Calu3 (cell line): ENCODE results near the gene WDR90. TPM values are rescaled to one million over a fixed set of nuclear protein-coding genes. Genes with fewer than 3 reads are reported as not detected.

Source experiments
- BruUV-seq: library from RNA; stranded (reverse); fragments of 400-500 nt; replicated peaks from 2 replicates; lab custom pipeline; 2021; lab: Mats Ljungman, UMichigan
- CTCF ChIA-PET: fragments of 300-600 bp; sonication (Branson Sonifier 250); formaldehyde crosslinking; loops from one replicate; lab custom pipeline; 2022; ENCODE audit warnings: antibody characterized with exemption; lab: Charles Lee
- DNase-seq: peaks from one replicate; pipeline ENCODE4 v3.0.0; 2022
- H3K27ac Mint-ChIP-seq: one replicate; pipeline ENCODE4 v1.8.0; 2022; ENCODE audit warnings: mixed read lengths; ENCODE audit not compliant: unreplicated experiment
- H3K27me3 Mint-ChIP-seq: one replicate; pipeline ENCODE4 v1.8.0; 2022; ENCODE audit warnings: mixed read lengths; ENCODE audit not compliant: unreplicated experiment
- H3K36me3 Mint-ChIP-seq: one replicate; pipeline ENCODE4 v1.8.0; 2022; ENCODE audit warnings: mild to moderate bottlenecking, moderate library complexity, mixed read lengths; ENCODE audit not compliant: insufficient read depth, unreplicated experiment
- H3K4me1 Mint-ChIP-seq: one replicate; pipeline ENCODE4 v1.8.0; 2022; ENCODE audit warnings: mild to moderate bottlenecking, low read depth, mixed read lengths; ENCODE audit not compliant: unreplicated experiment
- H3K4me3 Mint-ChIP-seq: one replicate; pipeline ENCODE4 v1.8.0; 2022; ENCODE audit warnings: mild to moderate bottlenecking, low read depth, moderate library complexity, mixed read lengths; ENCODE audit not compliant: unreplicated experiment
- H3K9me3 Mint-ChIP-seq: one replicate; pipeline ENCODE4 v1.8.0; 2022; ENCODE audit warnings: low read depth, mixed read lengths; ENCODE audit not compliant: unreplicated experiment
- intact Hi-C: fragments of 100-400 bp; cut with micrococcal nuclease; formaldehyde crosslinking; loops from one replicate; pipeline ENCODE4 v1.10.0; 2022; ENCODE audit not compliant: unreplicated experiment
- total RNA-seq: library from RNA; stranded (reverse); gene quantifications from 2 replicates; pipeline ENCODE4 v1.2.3, GENCODE V29; 2022
- TF ChIP-seq, protein P1 (sequence below): fragments of 200-600 bp; IDR thresholded peaks from one replicate; pipeline ENCODE4 v1.8.0; 2022; ENCODE audit warnings: antibody characterized with exemption; ENCODE audit not compliant: unreplicated experiment

Gene WDR90
- total RNA-seq, 1 experiment from 2014 or later, result 142 TPM

- Mint-ChIP-seq H3K4me1 (peaks cover 9% of the 10 kb centered on the region), H3K9me3 (no peaks in the 10 kb centered on the region), H3K27me3 (peaks cover 87% of the 10 kb centered on the region), H3K4me3 (peak overlapping the region; percentile 59), H3K27ac (no peak overlapping the region), H3K36me3 (peaks cover 30% of the 10 kb centered on the region)
- no TSS peak for BruUV-seq
- no peak for DNase-seq
- CTCF ChIA-PET, result interaction anchor here (0.5 to 1.8 kb wide), 3 partner anchors 12 to 1154 kb away, joined by 3 to 4 read pairs (median 4); no protein-coding TSS in a partner anchor
- intact Hi-C loops, result no loop called here
- TF ChIP-seq, protein P1, sequence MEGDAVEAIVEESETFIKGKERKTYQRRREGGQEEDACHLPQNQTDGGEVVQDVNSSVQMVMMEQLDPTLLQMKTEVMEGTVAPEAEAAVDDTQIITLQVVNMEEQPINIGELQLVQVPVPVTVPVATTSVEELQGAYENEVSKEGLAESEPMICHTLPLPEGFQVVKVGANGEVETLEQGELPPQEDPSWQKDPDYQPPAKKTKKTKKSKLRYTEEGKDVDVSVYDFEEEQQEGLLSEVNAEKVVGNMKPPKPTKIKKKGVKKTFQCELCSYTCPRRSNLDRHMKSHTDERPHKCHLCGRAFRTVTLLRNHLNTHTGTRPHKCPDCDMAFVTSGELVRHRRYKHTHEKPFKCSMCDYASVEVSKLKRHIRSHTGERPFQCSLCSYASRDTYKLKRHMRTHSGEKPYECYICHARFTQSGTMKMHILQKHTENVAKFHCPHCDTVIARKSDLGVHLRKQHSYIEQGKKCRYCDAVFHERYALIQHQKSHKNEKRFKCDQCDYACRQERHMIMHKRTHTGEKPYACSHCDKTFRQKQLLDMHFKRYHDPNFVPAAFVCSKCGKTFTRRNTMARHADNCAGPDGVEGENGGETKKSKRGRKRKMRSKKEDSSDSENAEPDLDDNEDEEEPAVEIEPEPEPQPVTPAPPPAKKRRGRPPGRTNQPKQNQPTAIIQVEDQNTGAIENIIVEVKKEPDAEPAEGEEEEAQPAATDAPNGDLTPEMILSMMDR, result no peak
Observed at GRCh38 chr16:694863-695354, 45.7 kb downstream of the WDR90 start.

DNA sequence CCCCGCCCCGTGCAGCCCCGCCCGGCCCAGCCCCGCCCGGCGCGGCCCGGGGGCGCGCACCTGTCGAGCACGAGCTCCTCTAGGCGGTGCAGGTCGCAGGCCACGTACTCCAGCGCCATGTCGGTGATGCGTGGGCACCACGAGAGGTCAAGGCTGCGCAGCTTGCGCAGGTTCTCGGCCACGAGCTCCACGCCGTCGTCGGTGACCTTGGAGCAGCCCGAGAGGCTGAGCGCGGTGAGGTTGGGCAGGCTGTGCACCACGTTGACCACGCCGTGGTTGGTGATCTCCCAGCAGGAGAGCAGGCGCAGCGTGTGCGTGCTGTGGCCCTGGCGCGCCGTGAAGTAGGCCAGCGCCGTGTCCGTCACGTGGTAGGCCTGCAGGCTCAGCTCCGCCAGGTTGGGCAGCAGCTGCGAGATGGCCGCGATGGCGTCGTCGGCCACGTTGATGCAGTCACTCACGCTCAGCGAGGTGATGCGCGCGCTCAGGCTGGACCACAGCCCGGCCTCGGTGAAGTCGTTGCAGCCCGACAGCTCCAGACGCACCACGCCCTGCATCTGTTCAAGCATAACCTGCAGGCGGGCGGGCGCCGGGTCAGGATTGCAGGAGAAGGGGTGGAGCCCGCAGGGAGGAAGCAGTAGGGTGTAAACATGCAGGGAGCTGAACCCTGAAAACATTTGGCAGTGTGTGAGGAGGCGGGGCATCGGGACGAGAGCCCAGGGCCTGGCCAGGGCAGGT, 46.4 kb downstream of the WDR90 start:
- peaks cover 24% of the 10 kb centered on the region for H3K36me3 Mint-ChIP-seq
- H3K27me3 Mint-ChIP-seq, result peaks cover 94% of the 10 kb centered on the region
- H3K4me3 Mint-ChIP-seq, result peak overlapping the region; percentile 59
- DNase-seq, result peak; percentile 60
- CTCF ChIA-PET, result interaction anchor here (0.6 to 1.8 kb wide), 3 partner anchors 11 to 1327 kb away, joined by 4 to 5 read pairs (median 4); no protein-coding TSS in a partner anchor
- no peak overlapping the region for H3K27ac Mint-ChIP-seq
- intact Hi-C loops, result no loop called here
- peaks cover 9% of the 10 kb centered on the region for H3K4me1 Mint-ChIP-seq
- TF ChIP-seq, protein P1, result no peak
- no peaks in the 10 kb centered on the region for H3K9me3 Mint-ChIP-seq
- BruUV-seq, result no TSS peak

DNA sequence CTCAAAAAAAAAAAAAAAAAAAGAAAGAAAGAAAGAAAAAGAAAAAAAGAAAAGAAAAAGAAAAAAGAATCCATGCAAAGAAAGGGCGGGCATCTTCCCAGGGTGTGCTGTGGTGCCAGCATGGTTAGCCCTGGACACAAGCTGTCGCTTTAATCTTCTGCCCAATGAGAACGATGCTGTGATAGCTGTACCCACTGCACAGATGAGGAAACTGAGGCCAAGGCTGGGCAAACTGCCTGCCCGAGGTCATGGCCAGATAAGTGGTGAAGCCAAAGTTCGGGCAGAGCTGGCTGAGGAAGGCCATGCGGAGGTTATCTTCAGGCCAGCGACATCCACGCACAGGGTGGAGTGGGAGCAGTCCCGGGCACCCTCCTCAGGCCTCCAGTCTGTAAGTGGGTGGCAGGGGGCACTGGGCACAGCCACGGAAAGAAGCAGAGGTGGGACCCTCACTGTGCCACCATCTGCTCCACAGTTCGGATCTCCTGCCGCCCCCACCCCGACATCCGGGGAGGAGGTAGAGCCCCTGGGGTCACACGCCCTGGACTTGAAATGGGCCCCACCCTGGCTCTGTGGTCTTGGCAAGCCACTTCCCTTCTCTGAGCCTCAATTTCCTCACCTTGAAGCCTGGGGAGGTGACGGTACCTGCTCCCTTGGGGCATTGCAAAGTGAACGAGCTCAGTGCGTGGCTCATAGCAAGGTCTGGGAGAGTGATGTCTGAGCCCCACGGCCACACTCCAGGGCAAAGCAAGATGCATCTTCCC, 49.9 kb downstream of the WDR90 start:
- Mint-ChIP-seq H3K9me3 (no peaks in the 10 kb centered on the region), H3K4me3 (no peak overlapping the region), H3K4me1 (peaks cover 9% of the 10 kb centered on the region), H3K27me3 (peaks cover 99% of the 10 kb centered on the region), H3K36me3 (peaks cover 5% of the 10 kb centered on the region), H3K27ac (no peak overlapping the region)
- TF ChIP-seq, protein P1, result no peak
- no TSS peak for BruUV-seq
- DNase-seq, result no peak
- intact Hi-C loops, result no loop called here
- CTCF ChIA-PET, result interaction anchor here (0.7 kb wide), 1 partner anchor 169 kb away, joined by 4 read pairs; no protein-coding TSS in a partner anchor

DNA sequence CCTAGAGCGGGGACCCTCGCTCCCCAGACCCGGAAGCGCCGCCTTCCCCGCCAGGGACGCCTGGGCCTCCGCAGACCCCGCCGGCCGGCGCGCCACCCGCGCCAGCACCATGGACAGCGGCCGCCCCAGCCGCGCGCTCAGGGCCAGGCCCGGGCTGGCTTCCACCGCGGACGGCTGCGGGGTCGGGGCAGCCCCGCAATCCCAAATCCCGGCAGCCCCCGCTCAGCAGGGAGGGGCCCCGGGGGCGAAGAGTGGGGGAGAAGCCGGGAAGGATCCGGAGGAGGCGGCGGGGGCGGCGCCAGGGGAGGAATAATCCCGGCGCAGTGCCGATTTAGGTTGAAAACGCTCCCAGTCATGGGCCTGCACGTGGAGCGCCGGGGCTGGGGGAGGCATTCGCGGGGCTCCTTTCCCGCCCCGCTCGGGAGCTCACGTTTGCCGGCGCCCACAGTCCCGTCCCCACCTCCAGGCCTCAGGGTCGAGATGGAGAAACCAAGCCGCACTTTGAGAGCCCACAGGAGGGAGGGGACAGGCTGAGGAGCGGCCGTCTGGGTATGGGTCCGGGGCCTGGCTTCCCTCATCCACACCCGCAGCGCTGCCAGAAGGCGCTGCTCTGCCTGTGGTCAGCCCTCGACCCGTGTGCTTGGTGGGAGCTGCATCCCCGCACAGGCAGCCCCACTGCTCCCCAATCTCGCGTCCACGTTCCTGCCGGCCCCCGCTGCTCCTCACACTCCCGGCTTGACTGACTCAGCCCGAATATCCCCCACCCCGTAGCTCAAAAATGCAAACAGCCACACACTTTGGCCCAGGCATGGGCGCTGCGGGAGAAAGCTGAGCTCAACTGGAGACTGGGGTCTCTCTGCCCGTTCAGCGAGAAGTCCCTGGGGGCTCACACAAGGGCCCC, 51.8 kb downstream of the WDR90 start:
- peaks cover 90% of the 10 kb centered on the region for H3K27me3 Mint-ChIP-seq
- H3K27ac Mint-ChIP-seq, result no peak overlapping the region
- no peak overlapping the region for H3K4me3 Mint-ChIP-seq
- H3K4me1 Mint-ChIP-seq, result peaks cover 2% of the 10 kb centered on the region
- peaks cover 9% of the 10 kb centered on the region for H3K36me3 Mint-ChIP-seq
- intact Hi-C loops, result no loop called here
- BruUV-seq, result no TSS peak
- no peaks in the 10 kb centered on the region for H3K9me3 Mint-ChIP-seq
- DNase-seq, result peak; percentile 61
- CTCF ChIA-PET, result no interaction called here
- TF ChIP-seq, protein P1, result no peak
